HCT116 (cell line): ENCODE data around the gene DOCK1. TPM values are rescaled to one million over a fixed set of nuclear protein-coding genes. Genes with fewer than 3 reads are reported as not detected.

Source experiments
- ATAC-seq: fragments of 200-7000 bp; cut with Tn5 transposase; 2 replicates; pipeline ENCODE4 v1.9.1; 2020; ENCODE audit warnings: mild to moderate bottlenecking, moderate library complexity
- BruUV-seq: library from RNA; stranded (reverse); fragments of 400-500 nt; replicated peaks from 2 replicates; lab custom pipeline; 2021; lab: Mats Ljungman, UMichigan
- CTCF ChIA-PET: fragments of 300-600 bp; sonication (Branson Sonifier 250); formaldehyde crosslinking; loops from one replicate; lab custom pipeline; 2021; ENCODE audit warnings: antibody characterized with exemption; lab: Charles Lee
- POLR2A ChIA-PET: fragments of 300-600, 350-600 bp; sonication (Branson Sonifier 250); formaldehyde crosslinking; loops from one replicate; lab custom pipeline; 2021; ENCODE audit warnings: antibody characterized with exemption; lab: Charles Lee
- RAD21 ChIA-PET, 2 experiments: fragments of 300-600 bp; sonication (Branson Sonifier 250); formaldehyde crosslinking; loops; one replicate each; lab custom pipeline; 2023; ENCODE audit warnings: low total read pairs in 2 of 2; ENCODE audit not compliant: uncharacterized antibody in 2 of 2, unreplicated experiment in 2 of 2, low non-redundant PET in 1 of 2; lab: Charles Lee
- DNase-seq: peaks from one replicate; pipeline ENCODE4 v3.0.0-alpha.2; 2010; ENCODE audit warnings: low read depth, low spot score
- H2AFZ ChIP-seq: fragments of 200-600 bp; shearing (Covaris generic), sonication (generic); 2 replicates; pipeline ENCODE4 v1.6.1; 2017; ENCODE audit warnings: low read depth, mixed run types, mixed read lengths, antibody characterized with exemption, low read length; ENCODE audit not compliant: poor library complexity, severe bottlenecking
- H3K27ac ChIP-seq: 2 replicates; pipeline ENCODE4 v1.5.1; 2012; ENCODE audit warnings: low read depth, low read length
- H3K27me3 ChIP-seq: fragments of 200-600 bp; sonication (generic); 2 replicates; pipeline ENCODE4 v1.6.1; 2016; ENCODE audit warnings: mixed run types, low read length, mixed read lengths; ENCODE audit not compliant: insufficient read depth
- H3K36me3 ChIP-seq, 2 experiments: fragments of 200-500 bp in 1 of 2; fragments of 200-600 bp in 1 of 2; sonication (Bioruptor generic) in 1 of 2; sonication (generic) in 1 of 2; 2 replicates each; pipeline versions ENCODE4 v1.5.1 to v1.6.1; 2014 to 2016; ENCODE audit warnings: low read length in 2 of 2, inconsistent platforms in 1 of 2, mixed read lengths in 1 of 2, mixed run types in 1 of 2; ENCODE audit not compliant: insufficient read depth in 2 of 2, control insufficient read depth in 1 of 2
- H3K4me1 ChIP-seq, 2 experiments: fragments of 200-600 bp in 1 of 2; sonication (generic) in 1 of 2; 2 replicates each; pipeline versions ENCODE4 v1.5.1 to v1.6.1; 2012 to 2017; ENCODE audit warnings: low read length in 2 of 2, inconsistent platforms in 1 of 2, mild to moderate bottlenecking in 1 of 2, mixed read lengths in 1 of 2, mixed run types in 1 of 2, moderate library complexity in 1 of 2; ENCODE audit not compliant: insufficient read depth in 2 of 2, control insufficient read depth in 1 of 2
- H3K4me2 ChIP-seq: fragments of 200-600 bp; sonication (generic); 2 replicates; pipeline ENCODE4 v1.6.1; 2017; ENCODE audit warnings: mixed run types, low read length, mixed read lengths
- H3K4me3 ChIP-seq, 2 experiments: fragments of 200-600 bp in 1 of 2; sonication (generic) in 1 of 2; replicated peaks in 1 of 2; 2 replicates each; pipeline ENCODE4 v1.5.1; 2011 to 2016; ENCODE audit warnings: low read length in 2 of 2, control low read depth in 1 of 2, low read depth in 1 of 2, mild to moderate bottlenecking in 1 of 2, mixed read lengths in 1 of 2, mixed run types in 1 of 2
- H3K79me2 ChIP-seq: fragments of 200-600 bp; sonication (generic); 2 replicates; pipeline ENCODE4 v1.6.1; 2017; ENCODE audit warnings: mild to moderate bottlenecking, mixed run types, low read length, moderate library complexity, mixed read lengths; ENCODE audit not compliant: insufficient read depth
- H3K9ac ChIP-seq: fragments of 200-600 bp; sonication (generic); 2 replicates; pipeline ENCODE4 v1.6.1; 2016; ENCODE audit warnings: low read length, mixed read lengths
- H3K9me2 ChIP-seq: fragments of 200-600 bp; sonication (generic), shearing (Covaris generic); 2 replicates; pipeline ENCODE4 v1.6.1; 2017; ENCODE audit warnings: mixed run types, mild to moderate bottlenecking, moderate library complexity; ENCODE audit not compliant: insufficient read depth
- H3K9me3 ChIP-seq, 2 experiments: fragments of 200-500 bp in 1 of 2; fragments of 200-600 bp in 1 of 2; sonication (Bioruptor generic) in 1 of 2; sonication (generic) in 1 of 2; 2 replicates each; pipeline ENCODE4 v1.6.1; 2014 to 2017; ENCODE audit warnings: low read length in 2 of 2, mixed read lengths in 2 of 2, inconsistent platforms in 1 of 2, low read depth in 1 of 2, mild to moderate bottlenecking in 1 of 2, mixed run types in 1 of 2, moderate library complexity in 1 of 2; ENCODE audit not compliant: control insufficient read depth in 1 of 2, insufficient read depth in 1 of 2
- H4K20me1 ChIP-seq: fragments of 200-600 bp; sonication (generic), shearing (Covaris generic); 2 replicates; pipeline ENCODE4 v1.6.1; 2017; ENCODE audit warnings: mixed run types, mild to moderate bottlenecking, moderate library complexity; ENCODE audit not compliant: insufficient read depth
- CBX3 ChIP-seq: IDR thresholded peaks from 2 replicates; pipeline ENCODE4 v1.6.1; 2012; ENCODE audit warnings: low read depth
- CEBPB ChIP-seq: IDR thresholded peaks from 2 replicates; pipeline ENCODE4 v1.6.1; 2012; ENCODE audit warnings: low read depth
- FOSL1 ChIP-seq: IDR thresholded peaks from 2 replicates; pipeline ENCODE4 v1.6.1; 2012; ENCODE audit warnings: low read depth
- SP1 ChIP-seq: IDR thresholded peaks from 2 replicates; pipeline ENCODE4 v1.6.1; 2012; ENCODE audit warnings: low read depth
- SRF ChIP-seq: IDR thresholded peaks from 2 replicates; pipeline ENCODE4 v1.6.1; 2012; ENCODE audit warnings: low read depth
- TCF7L2 ChIP-seq: IDR thresholded peaks from 2 replicates; pipeline ENCODE4 v1.7.0; 2011; ENCODE audit warnings: borderline replicate concordance, inconsistent platforms; ENCODE audit not compliant: insufficient read depth, insufficient read length; ENCODE audit errors: extremely low read depth
- ZFX ChIP-seq: fragments of 450-650 bp; IDR thresholded peaks from 2 replicates; pipeline ENCODE4 v1.6.1; 2017
- ZNF274 ChIP-seq: fragments of 200-500 bp; sonication (Bioruptor generic); IDR thresholded peaks from 2 replicates; pipeline ENCODE4 v1.6.1; 2014; ENCODE audit warnings: mild to moderate bottlenecking, low read depth, low read length, inconsistent platforms
- intact Hi-C: fragments of 100-400 bp; cut with micrococcal nuclease; formaldehyde crosslinking; loops from 2 replicates; pipeline ENCODE4 v1.10.0; 2022
- total RNA-seq: library from RNA; stranded (reverse); gene quantifications from one replicate; pipeline ENCODE4 v1.2.1, GENCODE V29; 2021; ENCODE audit not compliant: unreplicated experiment
- TF ChIP-seq, protein P1 (sequence below): IDR thresholded peaks from 2 replicates; pipeline ENCODE4 v1.6.1; 2012; ENCODE audit warnings: low read depth
- TF ChIP-seq, protein P2 (sequence below): IDR thresholded peaks from 2 replicates; pipeline ENCODE4 v1.6.1; 2011; ENCODE audit warnings: mild to moderate bottlenecking, low read length, moderate library complexity; ENCODE audit not compliant: insufficient replicate concordance; ENCODE audit errors: extremely low read depth
- TF ChIP-seq, protein P3 (sequence below): IDR thresholded peaks from 2 replicates; pipeline ENCODE4 v1.6.1; 2012
- TF ChIP-seq, protein P4 (sequence below): IDR thresholded peaks from 2 replicates; pipeline ENCODE4 v1.6.1; 2012

Gene DOCK1
- total RNA-seq, 1 experiment from 2014 or later = 46.5 TPM

DNA sequence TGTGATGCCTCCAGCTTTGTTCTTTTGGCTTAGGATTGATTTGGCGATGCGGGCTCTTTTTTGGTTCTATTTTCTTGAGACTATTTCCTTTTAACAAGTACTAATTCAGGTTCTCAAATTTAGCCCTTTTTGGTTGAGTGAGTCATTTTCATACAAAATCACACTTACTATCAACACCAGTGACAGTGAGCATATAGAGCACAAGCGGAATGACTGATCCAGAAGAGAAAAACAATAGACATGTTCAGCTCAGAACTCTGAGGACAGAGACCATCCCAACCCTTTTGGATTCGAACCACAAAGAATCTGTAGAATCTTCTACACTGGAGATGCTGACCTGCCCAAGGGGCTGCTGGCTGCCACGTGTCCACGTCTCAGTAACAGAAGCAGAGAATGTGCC lies 347.6 kb downstream of the DOCK1 start:
- no peaks in the 10 kb centered on the region for H3K79me2 ChIP-seq
- POLR2A ChIA-PET = no interaction called here
- CTCF ChIA-PET = no interaction called here
- no peak overlapping the region for H3K4me3 ChIP-seq
- RAD21 ChIA-PET = no interaction called here
- no peak overlapping the region for H3K4me2 ChIP-seq
- no TSS peak for BruUV-seq
- H3K27me3 ChIP-seq = no peaks in the 10 kb centered on the region
- no peaks in the 10 kb centered on the region for H3K9me3 ChIP-seq
- ATAC-seq = no peak
- intact Hi-C loops = no loop called here
- no peaks in the 10 kb centered on the region for H3K36me3 ChIP-seq
- no peaks in the 10 kb centered on the region for H4K20me1 ChIP-seq
- no peaks in the 10 kb centered on the region for H3K4me1 ChIP-seq
- H3K27ac ChIP-seq = no peak overlapping the region
- H3K9me2 ChIP-seq = no peaks in the 10 kb centered on the region
- H2AFZ ChIP-seq = no peak overlapping the region
- TF ChIP-seq, protein P1, sequence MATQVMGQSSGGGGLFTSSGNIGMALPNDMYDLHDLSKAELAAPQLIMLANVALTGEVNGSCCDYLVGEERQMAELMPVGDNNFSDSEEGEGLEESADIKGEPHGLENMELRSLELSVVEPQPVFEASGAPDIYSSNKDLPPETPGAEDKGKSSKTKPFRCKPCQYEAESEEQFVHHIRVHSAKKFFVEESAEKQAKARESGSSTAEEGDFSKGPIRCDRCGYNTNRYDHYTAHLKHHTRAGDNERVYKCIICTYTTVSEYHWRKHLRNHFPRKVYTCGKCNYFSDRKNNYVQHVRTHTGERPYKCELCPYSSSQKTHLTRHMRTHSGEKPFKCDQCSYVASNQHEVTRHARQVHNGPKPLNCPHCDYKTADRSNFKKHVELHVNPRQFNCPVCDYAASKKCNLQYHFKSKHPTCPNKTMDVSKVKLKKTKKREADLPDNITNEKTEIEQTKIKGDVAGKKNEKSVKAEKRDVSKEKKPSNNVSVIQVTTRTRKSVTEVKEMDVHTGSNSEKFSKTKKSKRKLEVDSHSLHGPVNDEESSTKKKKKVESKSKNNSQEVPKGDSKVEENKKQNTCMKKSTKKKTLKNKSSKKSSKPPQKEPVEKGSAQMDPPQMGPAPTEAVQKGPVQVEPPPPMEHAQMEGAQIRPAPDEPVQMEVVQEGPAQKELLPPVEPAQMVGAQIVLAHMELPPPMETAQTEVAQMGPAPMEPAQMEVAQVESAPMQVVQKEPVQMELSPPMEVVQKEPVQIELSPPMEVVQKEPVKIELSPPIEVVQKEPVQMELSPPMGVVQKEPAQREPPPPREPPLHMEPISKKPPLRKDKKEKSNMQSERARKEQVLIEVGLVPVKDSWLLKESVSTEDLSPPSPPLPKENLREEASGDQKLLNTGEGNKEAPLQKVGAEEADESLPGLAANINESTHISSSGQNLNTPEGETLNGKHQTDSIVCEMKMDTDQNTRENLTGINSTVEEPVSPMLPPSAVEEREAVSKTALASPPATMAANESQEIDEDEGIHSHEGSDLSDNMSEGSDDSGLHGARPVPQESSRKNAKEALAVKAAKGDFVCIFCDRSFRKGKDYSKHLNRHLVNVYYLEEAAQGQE = no peak
- TF ChIP-seq ZFX (no peak), FOSL1 (no peak), SP1 (no peak), CEBPB (no peak), ZNF274 (no peak), TCF7L2 (no peak), SRF (no peak), CBX3 (no peak)
- TF ChIP-seq, protein P2, sequence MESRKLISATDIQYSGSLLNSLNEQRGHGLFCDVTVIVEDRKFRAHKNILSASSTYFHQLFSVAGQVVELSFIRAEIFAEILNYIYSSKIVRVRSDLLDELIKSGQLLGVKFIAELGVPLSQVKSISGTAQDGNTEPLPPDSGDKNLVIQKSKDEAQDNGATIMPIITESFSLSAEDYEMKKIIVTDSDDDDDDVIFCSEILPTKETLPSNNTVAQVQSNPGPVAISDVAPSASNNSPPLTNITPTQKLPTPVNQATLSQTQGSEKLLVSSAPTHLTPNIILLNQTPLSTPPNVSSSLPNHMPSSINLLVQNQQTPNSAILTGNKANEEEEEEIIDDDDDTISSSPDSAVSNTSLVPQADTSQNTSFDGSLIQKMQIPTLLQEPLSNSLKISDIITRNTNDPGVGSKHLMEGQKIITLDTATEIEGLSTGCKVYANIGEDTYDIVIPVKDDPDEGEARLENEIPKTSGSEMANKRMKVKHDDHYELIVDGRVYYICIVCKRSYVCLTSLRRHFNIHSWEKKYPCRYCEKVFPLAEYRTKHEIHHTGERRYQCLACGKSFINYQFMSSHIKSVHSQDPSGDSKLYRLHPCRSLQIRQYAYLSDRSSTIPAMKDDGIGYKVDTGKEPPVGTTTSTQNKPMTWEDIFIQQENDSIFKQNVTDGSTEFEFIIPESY = no peak
- TF ChIP-seq, protein P3, sequence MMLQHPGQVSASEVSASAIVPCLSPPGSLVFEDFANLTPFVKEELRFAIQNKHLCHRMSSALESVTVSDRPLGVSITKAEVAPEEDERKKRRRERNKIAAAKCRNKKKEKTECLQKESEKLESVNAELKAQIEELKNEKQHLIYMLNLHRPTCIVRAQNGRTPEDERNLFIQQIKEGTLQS = no peak
- TF ChIP-seq, protein P4, sequence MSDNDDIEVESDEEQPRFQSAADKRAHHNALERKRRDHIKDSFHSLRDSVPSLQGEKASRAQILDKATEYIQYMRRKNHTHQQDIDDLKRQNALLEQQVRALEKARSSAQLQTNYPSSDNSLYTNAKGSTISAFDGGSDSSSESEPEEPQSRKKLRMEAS = no peak
- DNase-seq = no peak
- H3K9ac ChIP-seq = no peak overlapping the region
